BE2C (cell line): ENCODE measurements around the gene TERT.

ENCODE experiments used
- DNase-seq: peaks from one replicate; pipeline ENCODE4 v3.0.0-alpha.2; 2020
- H3K27me3 ChIP-seq: fragments of 250-450 bp; sonication (Bioruptor Pico); 2 replicates; pipeline ENCODE4 v1.5.1; 2020; ENCODE audit warnings: mild to moderate bottlenecking
- H3K36me3 ChIP-seq: fragments of 250-450 bp; sonication (Bioruptor Pico); 2 replicates; pipeline ENCODE4 v1.5.1; 2020; ENCODE audit warnings: mild to moderate bottlenecking
- H3K4me1 ChIP-seq: fragments of 250-450 bp; sonication (Bioruptor Pico); 2 replicates; pipeline ENCODE4 v1.5.1; 2020
- H3K4me3 ChIP-seq: 2 replicates; pipeline ENCODE4 v1.5.1; 2011; ENCODE audit warnings: low read depth, low read length
- H3K9me3 ChIP-seq: fragments of 250-450 bp; sonication (Bioruptor Pico); 2 replicates; pipeline ENCODE4 v1.5.1; 2020
- CTCF ChIP-seq: IDR thresholded peaks from 2 replicates; pipeline ENCODE4 v1.5.1; 2012; ENCODE audit warnings: mild to moderate bottlenecking, low read depth, low read length

The TERT gene

GRCh38 chr5:1338506-1339070 is 43.7 kb upstream of the TERT start:
- DNase-seq = no peak
- no peak for TF ChIP-seq CTCF
- peaks cover 88% of the 10 kb centered on the region for H3K36me3 ChIP-seq

DNA sequence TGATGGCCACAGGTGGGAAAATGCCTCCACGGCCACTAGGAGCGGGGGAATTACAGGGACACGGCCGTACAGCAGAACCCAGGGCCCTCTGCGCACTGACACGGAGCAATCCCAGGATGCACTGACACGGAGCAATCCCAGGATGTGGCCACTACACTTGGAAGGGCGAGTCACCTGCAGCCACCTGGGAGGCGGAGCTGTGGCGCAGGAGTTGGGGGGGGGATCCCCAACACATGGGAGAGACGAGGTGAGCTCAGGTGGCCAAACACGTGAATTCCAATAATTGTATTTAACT is 43.3 kb upstream of the TERT start:
- Histone ChIP-seq H3K9me3 (no peaks in the 10 kb centered on the region), H3K27me3 (no peaks in the 10 kb centered on the region), H3K36me3 (peaks cover 83% of the 10 kb centered on the region), H3K4me3 (no peak overlapping the region), H3K4me1 (no peaks in the 10 kb centered on the region)
- TF ChIP-seq CTCF = no peak
- no peak for DNase-seq

More at GRCh38 chr5:1338506-1339070, 43.7 kb upstream of the TERT start:
- Histone ChIP-seq H3K4me1 (no peaks in the 10 kb centered on the region), H3K4me3 (no peak overlapping the region), H3K27me3 (no peaks in the 10 kb centered on the region), H3K9me3 (no peaks in the 10 kb centered on the region)

GRCh38 chr5:1337489-1338195 is 42.8 kb upstream of the TERT start:
- no peak for TF ChIP-seq CTCF
- no peak for DNase-seq
- H3K9me3 ChIP-seq = no peaks in the 10 kb centered on the region
- H3K36me3 ChIP-seq = peaks cover 80% of the 10 kb centered on the region
- H3K27me3 ChIP-seq = no peaks in the 10 kb centered on the region
- H3K4me1 ChIP-seq = no peaks in the 10 kb centered on the region
- H3K4me3 ChIP-seq = no peak overlapping the region

- TF ChIP-seq CTCF = no peak
- no peaks in the 10 kb centered on the region for H3K27me3 ChIP-seq
- DNase-seq = no peak
- no peaks in the 10 kb centered on the region for H3K4me1 ChIP-seq
- H3K36me3 ChIP-seq = peaks cover 79% of the 10 kb centered on the region
- H3K9me3 ChIP-seq = no peaks in the 10 kb centered on the region
- no peak overlapping the region for H3K4me3 ChIP-seq
Measured at GRCh38 chr5:1336749-1337488, 42.1 kb upstream of the TERT start.

DNA sequence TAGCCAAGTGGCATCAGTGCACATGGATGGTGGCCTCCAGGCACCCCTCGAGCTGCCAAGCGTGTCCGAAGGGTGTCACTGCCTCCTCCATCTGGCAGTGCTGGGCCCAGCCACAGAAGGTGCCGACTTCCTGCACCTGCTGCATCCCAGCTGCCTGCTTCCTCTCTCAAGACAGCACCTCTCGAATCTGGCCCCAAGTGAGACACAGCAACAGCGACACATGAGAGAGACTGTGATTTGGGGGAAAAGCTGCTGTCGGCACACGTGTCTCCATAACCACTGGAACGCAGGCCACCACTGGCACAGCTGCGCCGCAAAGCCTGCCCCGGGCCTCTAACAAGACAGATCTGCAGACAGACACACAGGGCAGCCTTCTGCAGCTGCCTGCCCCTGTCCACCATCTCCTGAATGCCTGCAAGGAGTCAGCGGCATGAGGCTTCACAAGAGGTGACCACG is 41.3 kb upstream of the TERT start:
- no peak for TF ChIP-seq CTCF
- Histone ChIP-seq H3K36me3 (peaks cover 77% of the 10 kb centered on the region), H3K9me3 (no peaks in the 10 kb centered on the region), H3K4me3 (no peak overlapping the region), H3K27me3 (no peaks in the 10 kb centered on the region), H3K4me1 (no peaks in the 10 kb centered on the region)
- no peak for DNase-seq
